ENCODE results near the gene RGS18.
"Not testable (repeated sequence)": the region's sequence is repeated elsewhere in the genome, so short reads cannot be mapped to it uniquely, and the experiment has no call there.

The RGS18 gene

DNA sequence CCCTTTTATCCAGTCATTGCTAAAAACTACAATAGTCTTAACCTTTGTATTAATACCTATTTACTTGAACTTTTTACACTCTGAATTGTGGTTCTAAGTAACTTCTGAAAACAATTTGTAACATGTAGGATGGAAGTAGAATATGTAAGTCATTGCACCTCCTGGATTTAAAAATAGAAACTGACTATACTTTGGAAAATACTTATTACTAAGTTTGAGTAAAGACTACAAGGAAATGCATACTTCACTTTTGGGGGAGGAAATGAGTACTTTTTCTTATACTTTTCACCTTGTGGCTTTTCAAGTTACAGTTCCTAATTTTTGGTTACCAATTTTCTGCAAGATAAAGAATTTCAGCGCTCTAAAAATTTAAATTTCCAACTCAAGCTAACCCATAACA, 8.7 kb downstream of the RGS18 start:
- DNase-seq (ENCODE audit: low spot score): no peak

DNA sequence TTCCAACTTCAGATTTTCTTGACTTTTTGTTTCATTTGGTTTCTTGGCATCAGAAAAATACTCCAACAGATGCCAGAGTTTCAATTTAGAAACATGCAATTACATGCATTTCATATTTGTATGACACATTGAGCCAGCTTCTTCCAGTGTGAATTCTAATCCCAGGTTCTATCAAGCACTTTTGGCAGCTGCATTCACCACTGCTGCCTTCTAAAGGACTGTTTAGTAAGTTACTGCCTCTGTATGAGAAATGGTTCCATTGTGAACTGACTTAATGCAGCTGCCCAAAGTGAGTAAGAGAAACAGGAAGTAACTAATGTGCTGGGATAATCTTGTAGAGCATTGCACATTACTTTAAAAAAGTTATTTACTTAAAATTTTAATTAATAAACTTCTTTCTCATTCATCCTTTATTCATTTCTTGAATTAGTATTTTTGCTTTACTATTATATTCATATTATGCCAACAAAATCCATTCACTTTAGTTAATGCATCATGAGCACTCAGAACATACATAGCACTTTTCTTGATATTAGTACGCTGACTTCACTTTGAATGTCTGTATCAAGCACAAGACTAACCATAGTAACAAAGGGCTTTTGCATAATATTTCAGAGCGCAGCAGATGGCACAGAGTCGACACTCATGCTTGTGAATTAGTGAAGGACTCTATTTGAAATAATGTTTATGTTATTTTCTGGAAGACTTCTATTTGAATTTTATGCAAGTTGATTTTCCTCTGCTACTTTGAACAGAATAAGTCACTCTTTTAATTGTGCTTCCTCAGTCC, 9.8 kb downstream of the RGS18 start:
- no peak for DNase-seq (ENCODE audit: low spot score)

DNA sequence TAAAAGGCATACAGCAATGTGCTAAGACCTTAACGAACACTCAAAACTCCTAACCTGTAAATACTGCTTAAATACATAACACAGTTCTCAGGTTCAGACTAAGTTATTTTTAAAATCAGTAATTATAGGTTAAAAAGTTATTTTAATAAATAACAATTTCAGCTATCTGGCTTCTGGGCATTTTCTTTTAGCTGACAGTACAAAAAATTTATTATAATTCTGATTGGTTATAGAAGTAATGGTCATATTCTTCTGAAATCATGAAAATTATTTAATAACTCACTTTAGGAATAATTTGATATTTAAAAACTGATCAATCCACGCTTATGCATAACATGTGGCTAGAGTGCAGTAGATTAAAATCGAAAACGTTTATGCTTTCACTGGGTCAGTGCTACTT, 10.7 kb downstream of the RGS18 start:
- DNase-seq (ENCODE audit: low spot score): no peak

DNA sequence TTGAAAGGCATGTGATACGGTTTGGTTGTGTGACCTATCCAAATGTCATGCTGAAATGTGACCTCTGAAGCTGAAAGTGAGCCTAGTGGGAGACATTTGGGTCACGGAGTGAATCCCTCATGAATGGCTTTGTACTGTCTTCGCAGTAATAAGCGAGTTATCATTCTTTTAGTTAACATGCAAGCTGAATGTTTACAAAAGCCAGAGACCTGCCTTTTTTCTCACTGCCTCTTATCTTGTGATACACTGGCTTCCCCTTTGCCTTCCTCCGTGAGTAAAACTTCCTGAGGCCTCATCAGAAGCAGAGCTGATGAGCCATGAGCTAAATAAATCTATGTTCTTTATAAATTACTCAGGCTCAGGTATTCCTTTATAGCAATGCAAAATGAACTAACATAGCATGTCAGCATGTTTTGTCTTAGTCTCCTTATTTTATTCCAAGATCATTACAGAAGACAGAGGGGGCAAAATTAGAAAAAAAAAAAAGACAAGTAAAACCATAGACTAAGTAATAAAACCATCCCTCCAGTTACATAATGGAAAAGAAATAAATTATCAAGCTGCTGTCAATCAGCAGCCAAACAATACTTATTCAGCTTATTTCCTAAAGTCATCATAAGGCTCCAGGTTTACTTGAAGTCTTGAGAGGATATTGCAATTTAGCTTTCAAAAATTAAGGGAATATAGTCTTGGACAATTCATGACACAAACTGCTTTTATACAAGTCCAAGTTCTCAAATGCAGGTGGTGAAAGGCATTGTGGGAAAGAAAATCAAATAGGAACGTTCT, 12.1 kb downstream of the RGS18 start:
- no peak for DNase-seq (ENCODE audit: low spot score)

DNA sequence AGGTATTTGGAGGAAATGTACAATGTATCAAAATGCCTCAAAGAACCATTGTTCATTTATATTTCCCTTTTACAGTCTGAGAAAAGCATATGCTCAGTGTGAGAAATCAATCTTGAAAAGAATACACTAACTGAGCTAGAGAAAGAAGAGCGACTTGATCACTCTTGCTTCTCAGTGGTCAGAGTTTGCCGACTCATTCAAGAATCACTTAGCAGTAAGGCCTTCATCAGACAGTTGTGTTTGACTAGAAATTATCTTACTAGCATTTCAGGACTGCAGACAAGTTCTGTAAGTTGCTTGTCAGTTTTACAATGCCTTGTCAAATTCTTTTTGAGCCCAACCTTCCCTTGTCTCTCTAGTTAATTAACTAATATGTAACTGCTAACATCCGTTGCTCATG, 12.9 kb downstream of the RGS18 start:
- DNase-seq (ENCODE audit: low spot score): no peak

DNA sequence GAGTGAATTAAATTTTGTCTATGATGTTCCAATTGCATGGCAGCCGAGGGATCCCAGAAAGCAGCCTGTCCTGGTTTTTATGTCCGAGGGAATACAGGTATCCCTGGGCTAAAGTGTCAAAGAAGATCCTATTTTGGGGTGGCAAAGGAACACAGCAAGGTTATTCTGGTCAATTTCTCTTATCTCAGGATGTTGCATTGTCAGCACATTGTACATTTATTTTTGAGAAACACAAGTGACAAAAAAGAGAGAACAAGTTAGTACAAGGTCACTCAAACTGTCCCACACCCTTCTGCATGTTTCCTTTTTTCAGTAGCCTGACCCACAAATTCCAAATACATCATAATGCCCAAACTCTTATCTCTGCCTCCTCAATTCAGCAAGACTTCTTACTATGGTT, 17.7 kb downstream of the RGS18 start:
- DNase-seq (ENCODE audit: low spot score): no peak

DNA sequence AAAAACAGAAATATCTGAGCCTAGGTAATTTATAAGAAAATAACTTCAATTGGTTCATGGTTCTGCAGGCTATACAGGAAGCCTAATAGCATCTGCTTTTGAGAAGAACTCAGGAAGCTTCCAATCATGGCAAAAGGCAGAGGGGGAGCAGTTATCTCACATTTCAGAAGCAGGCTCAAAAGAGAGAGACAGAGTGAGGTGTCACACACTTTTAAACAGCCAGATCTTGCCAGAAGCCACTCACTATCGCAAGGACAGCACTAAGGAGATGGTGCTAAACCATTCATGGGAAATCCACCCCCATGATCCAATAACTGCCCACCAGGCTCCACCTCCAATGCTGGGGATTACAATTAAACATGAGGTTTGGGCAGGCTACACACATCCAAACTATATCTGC, 25.5 kb downstream of the RGS18 start:
- DNase-seq (ENCODE audit: low spot score): no peak

DNA sequence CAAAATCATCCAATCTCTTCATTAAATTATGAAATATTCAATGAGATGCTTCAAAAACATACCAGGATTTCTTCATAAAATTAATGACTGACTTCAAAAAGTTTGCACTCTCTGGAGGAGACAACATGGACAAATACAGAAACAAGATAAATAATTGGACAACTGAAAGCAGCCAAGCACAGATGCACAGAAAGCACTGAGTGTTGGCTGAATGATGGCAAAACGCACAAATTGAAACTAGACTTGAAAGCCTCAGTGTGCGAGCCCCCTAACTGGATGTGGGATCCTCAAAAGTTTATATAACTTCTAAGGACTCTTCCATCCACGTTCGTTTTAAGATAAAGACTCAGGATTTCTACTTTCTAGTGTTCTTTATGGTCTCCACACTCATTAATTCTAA, 27.9 kb downstream of the RGS18 start:
- DNase-seq (ENCODE audit: low spot score): no peak

DNA sequence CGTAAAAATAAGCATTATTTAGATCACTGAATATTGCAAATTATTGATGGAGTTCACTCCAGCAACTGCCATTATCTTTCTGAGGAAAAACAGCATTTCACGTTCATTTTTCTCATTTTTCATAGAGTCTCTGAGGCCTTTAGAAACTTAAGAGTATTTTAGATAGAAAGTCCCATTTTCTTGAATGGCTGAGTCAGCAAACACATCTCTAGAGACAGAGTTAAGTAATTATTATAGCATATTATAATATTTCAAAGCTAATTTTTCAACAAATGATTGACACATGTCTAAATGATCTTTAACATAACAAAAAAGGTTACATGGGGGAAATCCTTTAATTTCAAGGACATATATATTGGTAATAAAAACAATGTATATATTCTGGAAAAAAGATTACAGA, 31.8 kb downstream of the RGS18 start:
- DNase-seq (ENCODE audit: low spot score): no peak

DNA sequence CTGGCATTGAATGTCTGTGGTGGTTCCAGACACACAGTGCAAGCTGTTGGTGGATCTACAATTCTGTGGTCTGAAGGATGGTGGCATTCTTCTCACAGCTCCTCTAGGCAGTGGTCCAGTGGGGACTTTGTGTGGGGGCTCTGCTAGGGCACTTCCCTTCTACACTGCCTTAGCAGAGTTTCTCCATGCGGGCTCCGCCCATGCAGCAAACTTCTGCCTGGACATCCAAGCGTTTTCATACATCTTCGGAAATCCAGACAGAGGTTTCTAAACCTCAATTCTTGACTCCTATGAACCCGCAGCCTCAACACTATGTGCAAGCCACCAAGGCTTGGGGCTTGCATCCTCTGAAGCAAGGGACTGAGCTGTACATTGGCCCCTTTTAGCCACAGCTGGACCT, 43.0 kb downstream of the RGS18 start:
- DNase-seq (ENCODE audit: low spot score): no peak

DNA sequence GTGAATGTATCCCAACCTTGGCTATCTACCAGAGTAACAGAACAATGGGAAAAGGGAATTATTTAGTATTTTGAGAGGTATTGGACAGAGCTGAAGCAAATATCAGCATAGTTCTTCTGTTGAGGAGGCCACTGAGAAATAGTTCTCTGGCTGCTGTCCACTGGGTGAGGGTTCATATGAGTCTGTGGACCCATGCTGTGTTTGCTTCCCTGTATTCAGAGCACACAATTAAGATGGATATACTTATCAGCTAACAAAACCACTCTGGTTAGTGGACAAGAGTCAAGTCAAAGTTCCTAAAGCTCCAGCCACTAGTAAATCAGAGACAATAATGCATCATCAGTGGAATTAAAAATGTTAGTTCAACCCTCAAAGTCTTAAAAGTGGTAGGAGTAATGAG, 66.1 kb downstream of the RGS18 start:
- no peak for DNase-seq (ENCODE audit: low spot score)

DNA sequence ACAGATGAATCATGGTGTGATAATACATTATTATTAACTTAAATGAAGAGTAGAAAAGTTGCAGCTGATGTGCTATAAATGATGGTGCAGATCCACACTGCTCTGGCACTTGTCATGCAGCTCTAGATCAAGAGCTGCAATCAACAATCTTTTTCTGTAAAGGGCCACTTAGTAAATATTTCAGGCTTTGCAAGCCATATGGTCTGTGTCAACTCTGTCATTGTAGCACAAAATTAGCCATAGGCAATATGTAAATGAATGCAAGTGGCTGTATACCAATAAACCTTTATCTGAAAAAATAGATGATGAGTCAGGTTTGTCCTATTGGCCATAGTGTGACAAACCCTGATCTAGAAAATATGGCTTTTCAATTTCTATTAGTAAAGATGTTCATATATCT, 66.6 kb downstream of the RGS18 start:
- DNase-seq (ENCODE audit: low spot score): no peak

DNA sequence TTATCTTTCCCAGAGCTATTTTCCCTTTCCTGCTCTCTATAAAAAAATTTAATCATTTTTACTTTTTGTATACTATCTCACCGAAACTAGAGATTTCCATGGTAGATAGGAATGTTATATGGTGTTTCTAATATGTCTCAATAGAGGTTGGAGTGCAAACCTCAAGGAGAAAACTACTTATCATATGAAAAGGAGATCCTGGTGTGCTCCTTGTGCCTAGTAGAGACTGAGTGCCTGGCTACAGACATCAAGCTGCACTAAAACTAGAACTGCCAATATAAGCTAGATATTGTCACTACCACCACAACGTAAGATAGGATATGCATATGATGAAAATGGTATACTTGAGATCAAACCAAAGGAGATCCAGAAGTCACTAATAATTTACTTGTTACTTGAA, 67.0 kb downstream of the RGS18 start:
- no peak for DNase-seq (ENCODE audit: low spot score)

DNA sequence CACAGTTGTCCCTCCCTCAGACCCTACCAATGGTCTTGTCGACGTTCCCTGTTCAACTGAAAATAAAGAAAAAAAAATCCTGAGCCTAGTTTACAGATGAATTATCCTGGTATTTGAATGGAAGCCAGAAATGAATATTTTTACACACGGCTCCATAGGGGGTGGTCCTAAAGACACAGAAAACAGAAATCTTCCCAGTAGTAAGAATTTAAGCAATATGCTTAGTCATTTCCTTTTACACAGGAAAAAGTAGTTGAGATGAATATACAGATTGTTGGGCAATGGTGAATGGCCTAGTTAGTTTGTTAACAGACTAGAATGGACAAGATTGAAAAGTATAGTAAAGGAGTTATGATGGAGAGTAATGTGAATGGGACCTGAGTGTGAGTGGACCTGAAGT, 67.4 kb downstream of the RGS18 start:
- no peak for DNase-seq (ENCODE audit: low spot score)

DNA sequence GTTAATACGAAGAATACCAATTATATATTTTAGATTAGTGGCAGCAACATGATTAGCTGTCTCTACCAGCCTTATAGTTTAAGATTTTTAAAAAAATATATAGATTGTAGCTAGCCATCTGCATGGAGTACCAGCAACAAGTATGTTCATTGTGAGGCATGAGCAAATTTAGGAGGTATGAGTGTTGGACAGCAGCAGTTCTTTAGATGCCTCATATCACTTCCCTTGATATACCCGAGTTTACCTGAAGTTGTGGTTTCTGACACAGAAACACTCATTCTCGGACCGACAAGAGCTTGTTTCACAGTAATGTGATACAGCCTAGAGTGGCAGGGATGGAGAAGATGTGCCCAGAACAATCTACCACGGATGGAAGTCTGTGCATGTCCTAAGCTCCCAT, 69.1 kb downstream of the RGS18 start:
- no peak for DNase-seq (ENCODE audit: low spot score)

DNA sequence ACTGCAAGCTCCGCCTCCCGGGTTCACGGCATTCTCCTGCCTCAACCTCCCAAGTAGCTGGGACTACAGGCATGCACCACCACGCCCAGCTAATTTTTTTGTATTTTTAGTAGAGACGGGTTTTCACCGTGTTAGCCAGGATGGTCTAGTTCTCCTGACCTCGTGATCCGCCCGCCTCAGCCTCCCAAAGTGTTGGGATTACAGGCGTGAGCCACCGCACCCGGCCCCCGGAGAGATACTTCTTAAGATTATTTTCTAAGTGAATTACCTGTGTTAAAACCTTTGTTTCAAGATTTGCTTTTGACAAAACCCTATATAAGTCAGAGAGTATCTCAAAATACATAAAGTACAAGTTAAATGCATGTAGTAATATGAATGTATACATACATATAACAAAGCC, 69.7 kb downstream of the RGS18 start:
- DNase-seq (ENCODE audit: low spot score): not testable (repeated sequence)

DNA sequence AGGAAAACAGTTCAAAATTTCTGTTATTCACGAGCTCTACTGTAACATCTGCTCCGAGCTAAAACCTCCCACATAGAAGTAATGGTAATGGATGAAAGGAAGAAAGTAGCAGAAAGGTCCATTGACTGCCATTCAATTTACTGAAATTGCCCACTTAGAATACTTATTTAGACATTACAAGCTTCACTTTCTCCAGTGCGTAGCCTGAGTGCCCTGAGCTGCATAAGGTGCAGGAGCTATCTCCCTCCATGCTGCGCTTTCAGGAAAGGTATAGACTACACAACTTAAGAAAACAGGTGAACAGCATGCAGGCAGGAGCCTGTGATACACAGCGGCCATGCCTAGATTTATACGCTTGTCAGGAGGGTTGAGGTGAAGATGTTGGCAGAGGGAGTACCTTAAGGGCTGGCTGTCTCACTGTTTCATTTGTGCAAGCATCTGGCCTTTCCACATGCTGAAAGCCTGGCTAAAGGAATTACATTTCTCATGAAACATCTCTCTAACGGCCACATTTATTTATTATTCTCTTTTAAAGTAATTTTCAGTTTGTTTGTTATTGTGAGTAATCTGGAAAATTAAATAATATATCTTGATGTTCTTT, 74.7 kb downstream of the RGS18 start:
- no peak for DNase-seq (ENCODE audit: low spot score)

DNA sequence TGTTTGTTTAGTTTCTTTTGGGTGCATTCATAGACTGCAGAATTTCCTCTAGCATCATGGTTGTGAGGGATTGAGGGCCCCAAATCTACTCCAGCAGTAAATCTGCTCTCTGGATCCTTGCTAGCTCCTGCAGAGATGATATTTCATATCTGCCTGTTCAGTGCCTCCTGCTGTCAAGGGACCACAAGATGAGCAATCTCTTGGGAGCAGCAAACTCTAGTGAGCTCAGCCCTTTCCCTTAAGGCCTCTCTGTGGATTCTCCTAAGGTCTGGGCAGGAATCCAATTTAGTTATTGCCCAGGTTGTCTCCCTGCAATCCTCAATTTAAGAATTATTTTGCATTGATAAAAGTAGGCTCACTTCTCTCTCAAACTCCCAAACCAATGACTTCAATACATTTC, 76.9 kb downstream of the RGS18 start:
- no peak for DNase-seq (ENCODE audit: low spot score)
